GM12891 (cell line): Measurements from ENCODE around the gene FOXL2.

Experiments used
- POLR2A ChIP-seq: IDR thresholded peaks from 2 replicates; pipeline ENCODE4 v1.6.1; 2011; ENCODE audit warnings: low read depth, low read length, control low read depth
- POLR2AphosphoS5 ChIP-seq: IDR thresholded peaks from 2 replicates; pipeline ENCODE4 v1.6.1; 2011; ENCODE audit warnings: low read depth, low read length, control low read depth
- TAF1 ChIP-seq: IDR thresholded peaks from 2 replicates; pipeline ENCODE4 v1.6.1; 2011; ENCODE audit warnings: low read depth, low read length, control low read depth

- TF ChIP-seq POLR2AphosphoS5, result no peak
- no peak for TF ChIP-seq TAF1
- no peak for TF ChIP-seq POLR2A
These were observed 28.4 kb upstream of the FOXL2 start for GRCh38 chr3:138975351-138975750.
